ENCODE measurements around the gene EMC1.

The EMC1 gene

DNA sequence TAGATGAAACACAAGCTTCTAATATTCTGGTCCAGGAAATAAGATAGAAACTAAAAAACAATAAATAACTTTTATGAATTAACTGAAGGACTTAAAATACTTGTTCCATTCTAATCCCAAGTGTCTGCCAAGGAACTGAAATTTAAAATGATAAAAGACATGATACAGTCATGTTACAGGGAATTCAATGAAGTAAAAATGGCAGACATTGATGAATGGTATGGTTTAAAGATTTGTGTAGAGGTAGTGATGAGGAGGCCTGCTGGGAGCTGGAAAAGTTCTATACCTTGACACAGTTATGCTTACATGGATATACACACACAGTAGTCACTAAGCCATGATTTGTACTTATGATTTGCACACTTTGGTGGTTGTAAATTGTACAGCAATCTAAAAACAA lies 39.2 kb downstream of the EMC1 start:
- Mint-ChIP-seq H3K9me3 (no peaks in the 10 kb centered on the region), H3K27me3 (peaks cover 2% of the 10 kb centered on the region), H3K27ac (peak overlapping the region; percentile 45), H3K4me1 (peaks cover 58% of the 10 kb centered on the region), H3K36me3 (ENCODE audit: low read depth) (peaks cover 54% of the 10 kb centered on the region), H3K4me3 (peak overlapping the region; percentile 94)
- ATAC-seq (no peak), DNase-seq (no peak)

DNA sequence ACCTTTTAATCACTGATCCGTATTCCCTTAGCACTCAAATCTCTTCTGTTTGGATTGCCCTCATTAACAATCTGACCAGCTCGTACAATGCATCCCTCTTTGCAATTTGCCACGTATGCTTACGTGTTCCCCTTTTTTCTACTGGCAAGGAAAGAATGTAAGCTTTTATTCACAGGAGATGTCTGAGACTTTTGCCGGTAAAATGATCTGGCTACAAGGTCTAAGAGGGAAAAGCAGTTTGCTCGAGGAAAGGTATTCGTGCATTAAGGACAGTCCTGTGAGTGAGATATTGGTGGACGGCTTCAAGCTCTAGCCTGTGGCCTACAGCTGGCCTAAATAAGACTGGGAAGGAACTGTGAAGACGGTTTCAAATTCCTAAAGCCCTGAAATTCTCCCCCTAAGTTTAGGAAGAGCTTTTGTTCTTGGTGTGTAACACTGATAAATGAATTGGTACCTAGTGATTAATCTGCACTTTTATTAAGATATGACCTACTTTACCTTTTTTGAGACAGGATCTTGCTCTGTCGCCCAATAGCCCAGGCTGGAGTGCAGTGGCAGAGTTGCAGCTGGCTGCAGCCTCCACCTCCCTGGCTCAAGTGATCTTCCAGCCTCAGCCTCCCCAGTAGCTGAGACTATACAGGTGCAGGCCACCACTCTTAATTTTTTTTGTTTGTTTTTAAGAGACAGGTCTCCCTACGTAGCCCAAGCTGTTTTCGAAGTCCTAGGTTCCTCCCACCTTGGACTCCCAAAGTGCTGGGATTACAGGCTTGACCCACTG lies 40.4 kb downstream of the EMC1 start:
- H3K27ac Mint-ChIP-seq = peak overlapping the region; percentile 94
- no peaks in the 10 kb centered on the region for H3K9me3 Mint-ChIP-seq
- no peak for DNase-seq
- H3K36me3 Mint-ChIP-seq (ENCODE audit: low read depth) = peaks cover 54% of the 10 kb centered on the region
- peak overlapping the region; percentile 94 for H3K4me3 Mint-ChIP-seq
- no peak for ATAC-seq
- H3K27me3 Mint-ChIP-seq = peaks cover 2% of the 10 kb centered on the region
- H3K4me1 Mint-ChIP-seq = peaks cover 68% of the 10 kb centered on the region

DNA sequence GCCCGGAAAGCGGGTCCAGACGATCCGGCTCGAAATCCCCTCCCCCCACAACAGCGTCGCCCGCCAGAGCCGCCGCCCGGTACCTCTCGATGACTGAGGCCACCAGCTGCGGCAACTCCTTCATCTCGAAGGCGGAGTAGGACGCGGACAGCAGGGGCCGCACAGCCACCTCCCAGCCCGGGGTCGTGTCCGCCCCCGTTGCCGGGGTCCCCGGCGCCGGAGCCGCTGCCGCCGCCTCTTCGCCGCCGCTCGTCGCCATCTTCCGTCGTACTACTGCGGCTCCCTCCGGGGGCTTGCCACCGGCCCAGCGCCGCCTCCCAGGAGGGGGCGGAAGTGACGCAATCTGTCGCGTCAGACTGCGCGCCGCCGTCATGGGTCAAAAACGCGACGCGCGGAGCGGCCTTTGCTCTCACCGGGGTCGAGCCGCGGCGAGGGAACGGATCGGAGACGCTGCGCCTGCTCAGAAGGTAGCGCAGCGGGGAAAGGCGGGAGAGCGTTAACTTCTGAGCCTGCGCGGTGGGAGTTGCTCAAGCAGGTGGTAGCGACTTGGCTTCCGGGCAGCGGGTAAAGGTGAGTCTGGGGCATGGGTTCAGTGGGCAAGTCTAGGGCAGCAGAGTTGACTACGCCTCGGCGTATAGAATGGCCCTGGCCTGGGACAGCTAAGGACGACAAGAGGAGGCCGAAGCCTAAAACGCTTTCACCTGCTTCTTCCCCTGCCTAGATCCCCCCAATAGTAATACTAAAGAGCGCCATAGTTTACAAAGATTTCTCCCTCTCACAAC lies 41.1 kb downstream of the EMC1 start, which contains the start of gene UBR4:
UBR4 (minus strand) TSS at position 277 of the 782 bp plus-strand sequence; CDS start at position 259, 18 bp downstream.
- peak; percentile 99 for DNase-seq
- Mint-ChIP-seq H3K9me3 (no peaks in the 10 kb centered on the region), H3K27ac (peak within 1 kb of the TSS; percentile 97), H3K4me1 (peaks cover 74% of the 10 kb centered on the region), H3K36me3 (ENCODE audit: low read depth) (peaks cover 54% of the 10 kb centered on the region), H3K27me3 (peaks cover 2% of the 10 kb centered on the region), H3K4me3 (peak within 1 kb of the TSS; percentile 94)
- peak; percentile 88 for ATAC-seq

DNA sequence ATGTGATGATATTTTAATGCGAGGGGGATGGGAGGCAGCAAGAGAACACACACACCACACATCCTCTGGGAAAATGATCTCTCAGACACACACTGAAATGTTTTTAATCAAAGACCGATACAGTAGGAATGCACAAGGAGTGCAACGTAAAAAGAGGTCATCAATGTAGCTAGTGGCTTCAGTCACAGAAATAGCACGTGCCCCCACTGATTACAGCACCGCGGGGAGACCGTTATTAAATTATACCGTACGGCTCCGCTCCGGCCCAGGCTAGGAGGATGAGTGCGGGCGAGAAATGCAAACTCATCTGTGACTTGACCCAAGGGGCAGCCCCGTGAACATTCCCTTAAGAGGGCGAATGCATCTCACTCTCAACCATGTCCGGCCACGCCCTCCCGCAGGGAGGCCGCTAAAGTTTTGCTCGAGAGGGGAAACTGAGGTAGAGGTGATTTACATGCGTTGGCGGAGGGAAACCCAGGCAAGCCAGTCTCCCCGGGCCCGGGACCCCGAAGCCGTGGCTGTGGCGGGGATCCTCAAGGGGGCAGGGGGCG lies 41.8 kb downstream of the EMC1 start:
- ATAC-seq (peak; percentile 84), DNase-seq (peak; percentile 79)
- Mint-ChIP-seq H3K27me3 (peaks cover 2% of the 10 kb centered on the region), H3K4me1 (peaks cover 81% of the 10 kb centered on the region), H3K9me3 (no peaks in the 10 kb centered on the region), H3K4me3 (peak overlapping the region; percentile 94), H3K36me3 (ENCODE audit: low read depth) (peaks cover 54% of the 10 kb centered on the region), H3K27ac (peak overlapping the region; percentile 97)

DNA sequence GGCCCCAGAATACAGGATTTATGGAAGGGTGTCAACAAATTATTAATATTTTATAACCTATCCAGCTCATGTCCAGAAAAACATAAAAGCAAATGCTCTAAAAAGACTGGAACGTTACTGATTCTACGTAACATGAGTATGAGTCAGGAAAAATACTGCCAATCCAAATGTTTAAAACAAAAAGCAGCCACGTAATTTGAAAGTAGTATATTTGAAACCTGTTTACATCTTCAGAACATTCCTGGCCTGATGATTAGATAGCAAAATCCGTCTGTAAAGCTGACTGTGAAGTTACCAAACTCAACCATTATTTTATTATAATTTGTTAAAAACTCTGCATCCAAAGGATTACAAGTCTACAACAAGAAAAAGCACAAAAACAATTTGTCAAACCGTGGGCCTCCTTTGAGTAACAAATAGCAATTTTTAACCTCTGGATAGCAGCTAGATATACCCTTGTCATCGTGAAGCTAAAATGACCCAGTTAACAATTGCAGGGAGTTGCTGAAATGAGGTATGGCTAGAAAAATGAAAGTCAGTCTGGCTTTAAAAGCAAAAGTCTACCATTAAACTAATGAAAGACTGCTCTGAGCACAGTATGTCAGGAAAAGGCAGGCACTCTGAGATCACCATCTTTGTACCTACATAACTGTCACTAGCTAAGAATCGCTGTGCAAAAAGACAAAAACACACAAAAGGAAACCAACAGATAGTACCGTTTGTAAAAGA lies 42.5 kb downstream of the EMC1 start:
- Mint-ChIP-seq H3K9me3 (no peaks in the 10 kb centered on the region), H3K36me3 (ENCODE audit: low read depth) (peaks cover 49% of the 10 kb centered on the region), H3K4me3 (peak overlapping the region; percentile 94), H3K27ac (peak overlapping the region; percentile 97), H3K27me3 (peaks cover 2% of the 10 kb centered on the region), H3K4me1 (peaks cover 85% of the 10 kb centered on the region)
- ATAC-seq (no peak), DNase-seq (no peak)

DNA sequence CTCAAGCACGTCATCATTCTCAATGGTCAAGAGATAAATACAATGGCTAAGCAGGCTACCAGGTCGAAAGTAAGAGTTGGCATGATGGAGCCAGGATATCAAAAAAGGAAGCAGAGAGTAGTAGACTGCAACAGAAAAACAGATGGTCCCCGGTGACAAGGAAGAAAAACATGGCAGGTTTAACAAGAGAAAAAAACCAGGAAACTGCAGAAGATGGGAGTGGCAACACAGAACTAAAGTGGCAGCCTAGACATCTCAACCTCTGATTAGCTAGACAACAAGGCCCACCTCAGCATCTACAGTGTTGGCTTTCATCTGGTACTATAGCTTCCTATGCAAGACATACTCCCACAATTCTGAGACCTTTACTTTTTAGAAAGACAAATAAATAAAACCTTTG lies 44.4 kb downstream of the EMC1 start:
- ATAC-seq (no peak), DNase-seq (no peak)
- Mint-ChIP-seq H3K27ac (peak overlapping the region; percentile 21), H3K4me1 (peaks cover 85% of the 10 kb centered on the region), H3K4me3 (peak overlapping the region; percentile 7), H3K9me3 (no peaks in the 10 kb centered on the region), H3K27me3 (peaks cover 2% of the 10 kb centered on the region), H3K36me3 (ENCODE audit: low read depth) (peaks cover 40% of the 10 kb centered on the region)

DNA sequence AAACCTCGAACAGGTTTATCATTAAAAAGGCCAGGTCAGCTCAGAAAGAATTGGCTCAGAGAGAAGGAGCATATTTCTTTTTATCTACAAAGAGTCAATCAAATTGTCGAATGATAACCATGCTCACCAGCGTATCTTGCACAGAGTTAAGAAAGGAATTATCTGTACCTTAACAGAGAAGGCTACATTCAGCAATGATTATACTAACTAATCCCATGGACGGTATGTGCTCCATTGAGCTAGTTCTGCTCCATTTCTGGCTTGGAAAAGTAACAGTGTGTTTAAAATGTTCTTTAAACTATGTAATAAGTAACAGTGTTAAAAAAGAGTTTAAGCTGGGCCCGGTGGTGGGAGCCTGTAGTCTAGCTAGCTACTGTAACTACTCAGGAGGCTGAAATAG lies 45.5 kb downstream of the EMC1 start:
- Mint-ChIP-seq H3K9me3 (no peaks in the 10 kb centered on the region), H3K4me1 (peaks cover 81% of the 10 kb centered on the region), H3K4me3 (peak overlapping the region; percentile 58), H3K27ac (peak overlapping the region; percentile 71), H3K36me3 (ENCODE audit: low read depth) (peaks cover 38% of the 10 kb centered on the region), H3K27me3 (peaks cover 2% of the 10 kb centered on the region)
- no peak for DNase-seq
- no peak for ATAC-seq

DNA sequence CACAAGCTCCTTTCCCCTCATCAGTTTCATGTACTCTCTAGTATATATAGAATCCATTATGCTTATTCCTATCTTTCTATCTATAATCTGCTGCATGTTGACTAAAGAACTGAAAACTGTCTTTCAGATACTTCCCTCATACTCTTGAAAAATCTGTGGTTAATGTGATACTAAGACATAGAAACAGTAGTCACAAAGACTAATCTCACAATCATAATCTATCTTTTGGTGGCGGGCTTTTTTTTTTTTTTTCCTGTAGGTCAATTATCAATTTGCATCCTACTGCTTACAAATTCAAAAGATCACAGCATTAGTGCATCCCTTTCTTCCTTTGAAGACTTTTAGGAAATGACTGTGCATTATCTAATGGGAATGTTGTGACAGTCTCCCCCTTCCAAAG lies 45.9 kb downstream of the EMC1 start:
- DNase-seq = no peak
- H3K27me3 Mint-ChIP-seq = peaks cover 2% of the 10 kb centered on the region
- H3K9me3 Mint-ChIP-seq = no peaks in the 10 kb centered on the region
- H3K36me3 Mint-ChIP-seq (ENCODE audit: low read depth) = peaks cover 35% of the 10 kb centered on the region
- peak overlapping the region; percentile 71 for H3K27ac Mint-ChIP-seq
- no peak for ATAC-seq
- H3K4me1 Mint-ChIP-seq = peaks cover 81% of the 10 kb centered on the region
- peak overlapping the region; percentile 58 for H3K4me3 Mint-ChIP-seq

DNA sequence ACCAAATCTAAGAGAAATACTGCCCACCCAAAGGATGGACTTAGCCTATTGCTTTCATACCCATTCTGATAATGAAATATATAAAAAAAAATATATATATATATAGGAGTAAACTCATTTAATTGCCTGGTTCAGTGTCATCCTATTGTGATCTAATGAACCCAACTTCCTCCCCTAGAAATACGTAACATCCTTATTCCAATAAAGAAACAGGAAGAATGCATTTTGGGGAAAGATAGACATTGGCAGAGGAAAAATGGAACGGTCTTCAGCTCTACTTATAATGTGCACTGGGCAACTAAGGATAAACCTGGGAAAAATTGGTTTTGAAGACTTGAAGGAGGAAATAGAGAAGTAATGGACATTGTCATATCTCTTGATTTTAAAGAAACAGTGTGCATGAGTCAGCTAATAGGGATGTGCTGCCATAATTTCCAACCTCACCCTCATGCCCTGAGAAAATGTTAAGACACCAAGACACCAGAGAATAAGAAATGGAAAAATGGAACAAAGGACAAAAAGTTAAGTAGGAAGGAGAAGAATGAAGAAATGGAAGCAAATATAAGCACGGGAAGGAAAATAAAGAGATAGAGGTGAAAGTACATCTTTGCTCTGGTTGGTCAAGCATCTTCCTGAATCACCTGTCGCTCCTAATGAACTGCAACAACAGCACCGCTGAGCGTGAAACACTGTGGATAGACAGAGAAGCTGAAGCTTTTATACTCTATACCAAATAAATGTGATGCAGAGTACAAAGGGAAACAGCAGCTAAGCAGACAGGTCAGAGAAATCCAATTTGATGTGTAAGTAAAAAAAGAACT lies 46.7 kb downstream of the EMC1 start:
- H3K27ac Mint-ChIP-seq = peak overlapping the region; percentile 71

DNA sequence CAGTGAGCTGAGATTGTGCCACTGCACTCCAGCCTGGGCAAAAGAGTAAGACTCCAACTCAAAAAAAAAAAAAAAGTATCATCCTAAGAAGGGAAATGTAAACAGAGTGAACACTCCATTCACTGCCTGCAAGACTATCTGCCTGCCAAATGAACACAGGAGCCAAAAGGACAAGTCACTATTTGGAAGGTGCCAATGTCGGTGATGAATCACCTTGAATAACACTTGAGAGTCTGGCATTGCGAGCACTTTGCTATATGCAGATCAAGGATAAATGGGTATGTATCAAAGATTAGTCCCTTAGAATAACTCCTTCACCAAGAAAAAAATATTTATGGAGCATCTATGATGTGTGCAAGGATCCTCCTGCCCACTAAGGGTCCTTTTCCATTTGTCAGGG lies 47.9 kb downstream of the EMC1 start:
- H3K9me3 Mint-ChIP-seq = no peaks in the 10 kb centered on the region
- peak overlapping the region; percentile 39 for H3K27ac Mint-ChIP-seq
- peaks cover 66% of the 10 kb centered on the region for H3K4me1 Mint-ChIP-seq
- peaks cover 38% of the 10 kb centered on the region for H3K36me3 Mint-ChIP-seq (ENCODE audit: low read depth)
- H3K27me3 Mint-ChIP-seq = no peaks in the 10 kb centered on the region
- peak; percentile 41 for ATAC-seq
- DNase-seq = no peak
- no peak overlapping the region for H3K4me3 Mint-ChIP-seq

More for the DNA sequence above, 46.7 kb downstream of the EMC1 start:
- Mint-ChIP-seq H3K4me1 (peaks cover 77% of the 10 kb centered on the region), H3K4me3 (peak overlapping the region; percentile 58), H3K9me3 (no peaks in the 10 kb centered on the region), H3K27me3 (no peaks in the 10 kb centered on the region), H3K36me3 (ENCODE audit: low read depth) (peaks cover 38% of the 10 kb centered on the region)
- DNase-seq (no peak), ATAC-seq (no peak)

DNA sequence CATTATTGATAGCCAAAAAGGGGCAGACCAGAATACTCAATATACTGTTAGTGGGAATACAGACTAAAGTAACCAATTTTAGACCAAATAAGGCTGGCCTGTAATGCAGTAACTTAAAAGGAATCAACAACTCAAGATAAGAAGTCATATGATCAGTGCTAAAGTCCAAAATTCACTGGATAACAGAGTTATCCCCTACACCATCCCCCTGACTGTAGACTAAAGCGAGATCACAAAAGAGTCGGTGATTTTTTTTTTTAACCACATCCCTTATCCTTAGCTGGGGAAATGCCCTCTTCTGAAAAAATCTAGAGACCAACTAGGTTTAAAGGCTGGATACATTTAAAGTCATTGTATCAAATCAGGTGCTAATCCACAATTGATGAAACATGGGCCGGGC lies 48.9 kb downstream of the EMC1 start:
- DNase-seq = no peak
- Mint-ChIP-seq H3K9me3 (no peaks in the 10 kb centered on the region), H3K4me3 (no peak overlapping the region), H3K27ac (peak overlapping the region; percentile 25), H3K4me1 (peaks cover 57% of the 10 kb centered on the region), H3K27me3 (no peaks in the 10 kb centered on the region), H3K36me3 (ENCODE audit: low read depth) (peaks cover 47% of the 10 kb centered on the region)
- no peak for ATAC-seq

DNA sequence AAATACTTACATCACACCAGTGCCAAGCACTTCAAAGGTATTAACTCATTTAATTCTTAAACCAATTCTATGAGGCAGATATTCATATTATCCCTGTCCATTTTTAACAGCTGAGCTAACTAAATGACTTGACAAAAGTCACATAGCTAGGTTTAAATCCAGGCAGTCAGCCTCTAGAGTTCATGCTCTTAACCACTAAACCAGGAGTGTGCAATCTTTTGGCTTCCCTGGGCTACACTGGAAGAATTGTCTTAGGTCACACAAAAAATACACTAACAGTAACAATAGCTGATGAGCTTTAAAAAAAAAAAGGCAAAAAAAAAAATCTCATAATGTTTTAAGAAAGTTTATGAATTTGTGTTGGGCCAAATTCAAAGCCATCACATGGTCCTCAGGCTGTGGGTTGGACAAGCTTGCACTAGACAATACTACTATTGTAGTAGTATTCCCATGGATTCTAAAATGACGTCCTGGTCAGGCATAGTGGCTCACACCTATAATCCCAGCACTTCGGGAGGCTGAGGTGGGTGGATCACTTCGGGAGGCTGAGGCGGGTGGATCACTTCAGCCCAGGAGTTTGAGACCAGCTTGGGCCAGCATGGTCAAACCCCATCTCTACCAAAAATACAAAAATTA lies 51.2 kb downstream of the EMC1 start:
- no peak overlapping the region for H3K27ac Mint-ChIP-seq
- ATAC-seq (no peak), DNase-seq (no peak)
- no peaks in the 10 kb centered on the region for H3K9me3 Mint-ChIP-seq
- no peaks in the 10 kb centered on the region for H3K27me3 Mint-ChIP-seq
- H3K4me3 Mint-ChIP-seq = no peak overlapping the region
- H3K4me1 Mint-ChIP-seq = peaks cover 37% of the 10 kb centered on the region
- peaks cover 58% of the 10 kb centered on the region for H3K36me3 Mint-ChIP-seq (ENCODE audit: low read depth)

DNA sequence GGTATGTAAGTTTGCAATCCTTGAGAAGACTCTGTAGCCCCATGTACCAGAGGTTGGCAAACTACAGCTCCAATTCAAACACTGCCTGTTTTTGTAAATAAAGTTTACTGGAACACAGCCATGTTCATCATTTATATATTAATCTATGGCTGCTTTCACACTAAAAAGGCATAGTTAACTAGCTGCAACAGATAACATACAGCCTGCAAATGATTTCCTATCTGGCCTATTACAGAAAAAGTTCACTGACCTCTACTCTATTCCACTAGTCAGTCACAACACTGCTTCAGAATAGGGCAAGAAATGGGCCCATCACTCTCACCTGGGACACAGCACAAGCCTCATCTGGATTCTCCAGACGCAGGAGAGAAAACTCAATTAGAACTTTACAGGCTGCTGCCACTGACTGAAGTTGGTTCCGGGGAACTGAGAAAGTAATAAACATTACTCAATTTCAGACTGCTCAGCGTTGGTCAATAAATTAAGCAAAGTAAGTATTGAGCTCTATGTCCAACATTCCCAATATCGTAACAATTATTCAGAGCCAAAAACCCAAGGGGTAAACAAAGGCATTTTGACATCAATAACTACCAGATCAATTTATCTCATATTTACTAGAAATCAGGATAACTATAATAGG lies 51.9 kb downstream of the EMC1 start:
- H3K4me3 Mint-ChIP-seq = no peak overlapping the region
- peaks cover 58% of the 10 kb centered on the region for H3K36me3 Mint-ChIP-seq (ENCODE audit: low read depth)
- no peak overlapping the region for H3K27ac Mint-ChIP-seq
- H3K27me3 Mint-ChIP-seq = no peaks in the 10 kb centered on the region
- ATAC-seq (no peak), DNase-seq (no peak)
- H3K4me1 Mint-ChIP-seq = peaks cover 31% of the 10 kb centered on the region
- no peaks in the 10 kb centered on the region for H3K9me3 Mint-ChIP-seq
